Suppressor macrophage (primary cell): Measurements from ENCODE around the gene GNAT3.

Source experiments
- DNase-seq, 4 experiments: peaks; one replicate each; pipeline ENCODE4 v3.0.0-alpha.2; 2020 to 2022

The GNAT3 gene

GRCh38 chr7:80460857-80461256 is 51.0 kb downstream of the GNAT3 start:
- no peak for DNase-seq

GRCh38 chr7:80459776-80460510 is 51.9 kb downstream of the GNAT3 start:
- DNase-seq = no peak

- no peak for DNase-seq
Measured at GRCh38 chr7:80458822-80459725, 52.8 kb downstream of the GNAT3 start.

GRCh38 chr7:80453699-80454340 is 58.0 kb downstream of the GNAT3 start:
- peak; percentile 29 to 54 (median 38) for DNase-seq

GRCh38 chr7:80450621-80451308 is 61.1 kb downstream of the GNAT3 start:
- peak in 3 of 4 experiments; percentile 4 to 37 (median 7) for DNase-seq

GRCh38 chr7:80449836-80450235 is 62.0 kb downstream of the GNAT3 start:
- no peak for DNase-seq

GRCh38 chr7:80445351-80445750 is 66.5 kb downstream of the GNAT3 start:
- no peak for DNase-seq

- peak in 3 of 4 experiments; percentile 9 to 59 (median 48) for DNase-seq
Measured at GRCh38 chr7:80444811-80445210, 67.1 kb downstream of the GNAT3 start.

GRCh38 chr7:80443325-80443724 is 68.5 kb downstream of the GNAT3 start:
- peak; percentile 65 to 87 (median 75) for DNase-seq

- DNase-seq = no peak
Measured at GRCh38 chr7:80440883-80441282, 71.0 kb downstream of the GNAT3 start.

- peak in 2 of 4 experiments; percentile 26 to 36 for DNase-seq
Measured at GRCh38 chr7:80439894-80440821, 71.7 kb downstream of the GNAT3 start.

- no peak for DNase-seq
Measured at GRCh38 chr7:80435521-80435920, 76.3 kb downstream of the GNAT3 start.

- no peak for DNase-seq
Measured at GRCh38 chr7:80434047-80434446, 77.8 kb downstream of the GNAT3 start.

- DNase-seq = no peak
Measured at GRCh38 chr7:80432166-80432565, 79.7 kb downstream of the GNAT3 start.

- no peak for DNase-seq
Measured at GRCh38 chr7:80429181-80429580, 82.7 kb downstream of the GNAT3 start.

GRCh38 chr7:80428161-80429054 is 83.5 kb downstream of the GNAT3 start:
- peak; percentile 51 to 78 (median 63) for DNase-seq

- no peak for DNase-seq
Measured at GRCh38 chr7:80427218-80427617, 84.6 kb downstream of the GNAT3 start.

GRCh38 chr7:80420876-80421275 is 91.0 kb downstream of the GNAT3 start:
- DNase-seq = no peak

- no peak for DNase-seq
Measured at GRCh38 chr7:80417211-80417793, 94.6 kb downstream of the GNAT3 start.

GRCh38 chr7:80415522-80415921 is 96.3 kb downstream of the GNAT3 start:
- no peak for DNase-seq
